Spinal cord (tissue), 10 donors: ENCODE measurements around the gene PSTPIP1. TPM values are rescaled to one million over a fixed set of nuclear protein-coding genes. Genes with fewer than 3 reads are reported as not detected.

Source experiments
- DNase-seq, 6 donors: peaks; one replicate each; pipeline versions ENCODE4 v3.0.0 to v3.0.0-alpha.2; 2013 to 2015; ENCODE audit warnings: low spot score in 6 of 6, low read depth in 4 of 6
- H3K27ac ChIP-seq: one replicate; pipeline ENCODE4 v1.5.1; 2013; ENCODE audit warnings: low read depth, low read length, control low read depth
- H3K27me3 ChIP-seq: one replicate; pipeline ENCODE4 v1.6.1; 2013; ENCODE audit warnings: low read length; ENCODE audit not compliant: control insufficient read depth, insufficient read depth
- H3K36me3 ChIP-seq: one replicate; pipeline ENCODE4 v1.6.1; 2013; ENCODE audit warnings: low read length; ENCODE audit not compliant: control insufficient read depth, insufficient read depth
- H3K4me1 ChIP-seq: one replicate; pipeline ENCODE4 v1.6.1; 2013; ENCODE audit warnings: low read length; ENCODE audit not compliant: control insufficient read depth, insufficient read depth
- H3K4me3 ChIP-seq: one replicate; pipeline ENCODE4 v1.5.1; 2013; ENCODE audit warnings: low read depth, low read length, control low read depth
- H3K9me3 ChIP-seq: one replicate; pipeline ENCODE4 v1.6.1; 2013; ENCODE audit warnings: low read length; ENCODE audit not compliant: control insufficient read depth, insufficient read depth
- WGBS: methylation state at CpG from one replicate; pipeline ENCODE4 v1.1.5; 2013; ENCODE audit warnings: missing lambda C conversion rate; ENCODE audit not compliant: insufficient coverage; 5-methylcytosine and 5-hydroxymethylcytosine counted together
- polyA plus RNA-seq, 2 donors: library from polyadenylated mRNA; unstranded; fragments of 120-200 nt; gene quantifications; one replicate each; pipeline ENCODE4 v1.2.1, GENCODE V29; 2013; ENCODE audit not compliant: insufficient read length in 2 of 2
- total RNA-seq, 2 donors: library from RNA; depleted of rRNA in 1 of 2; stranded (reverse); fragments of 120-200 nt in 1 of 2; fragments of >200 nt in 1 of 2; gene quantifications; one replicate each; pipeline versions ENCODE4 v1.2.3 to v1.2.4, GENCODE V29; 2013 to 2014
- donor health status: healthy.

Gene PSTPIP1
- total and polyA plus RNA-seq, 4 donors, result 1.4 to 3.3 (median 1.7) TPM

GRCh38 chr15:76987896-76988860 is 6.7 kb upstream of the PSTPIP1 start:
- H3K27ac ChIP-seq, result no peak overlapping the region
- no peaks in the 10 kb centered on the region for H3K9me3 ChIP-seq
- WGBS, result 85% methylated on average over 10 of the region's 11 CpGs
- H3K4me3 ChIP-seq, result no peak overlapping the region
- peaks cover 24% of the 10 kb centered on the region for H3K4me1 ChIP-seq
- no peaks in the 10 kb centered on the region for H3K27me3 ChIP-seq
- H3K36me3 ChIP-seq, result no peaks in the 10 kb centered on the region
- no peak for DNase-seq

- Histone ChIP-seq H3K9me3 (no peaks in the 10 kb centered on the region), H3K27me3 (no peaks in the 10 kb centered on the region), H3K4me3 (no peak overlapping the region), H3K36me3 (no peaks in the 10 kb centered on the region), H3K27ac (no peak overlapping the region), H3K4me1 (peaks cover 20% of the 10 kb centered on the region)
- DNase-seq, result peak in 1 of 6 donors; percentile 42
- 70% methylated on average over 11 of the region's 12 CpGs for WGBS
Observed at GRCh38 chr15:76988867-76989780, 5.8 kb upstream of the PSTPIP1 start.

DNA sequence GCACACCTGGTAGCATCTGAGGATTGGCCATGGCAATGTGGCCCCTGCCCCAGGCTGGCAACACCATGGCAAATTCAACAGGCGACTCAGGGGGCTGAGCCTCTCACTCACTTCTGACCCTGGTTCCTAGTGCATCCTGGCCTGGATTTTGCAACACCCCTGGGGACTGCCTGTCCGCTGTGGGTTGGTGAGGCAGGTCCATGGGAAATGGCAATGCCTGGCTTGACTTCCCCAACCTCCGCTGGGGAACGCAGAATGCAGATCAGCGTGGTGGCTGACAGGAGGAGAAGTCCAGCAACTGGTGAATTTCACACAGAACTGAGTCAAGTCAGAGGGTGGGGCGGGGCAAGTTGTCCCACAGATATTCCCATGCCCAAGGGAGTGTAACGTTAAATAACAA is 3.9 kb upstream of the PSTPIP1 start:
- WGBS, result 91% methylated on average over 4 of the region's 7 CpGs
- no peak overlapping the region for H3K4me3 ChIP-seq
- H3K27me3 ChIP-seq, result no peaks in the 10 kb centered on the region
- H3K4me1 ChIP-seq, result peaks cover 35% of the 10 kb centered on the region
- no peaks in the 10 kb centered on the region for H3K36me3 ChIP-seq
- no peak overlapping the region for H3K27ac ChIP-seq
- DNase-seq, result no peak
- H3K9me3 ChIP-seq, result no peaks in the 10 kb centered on the region

DNA sequence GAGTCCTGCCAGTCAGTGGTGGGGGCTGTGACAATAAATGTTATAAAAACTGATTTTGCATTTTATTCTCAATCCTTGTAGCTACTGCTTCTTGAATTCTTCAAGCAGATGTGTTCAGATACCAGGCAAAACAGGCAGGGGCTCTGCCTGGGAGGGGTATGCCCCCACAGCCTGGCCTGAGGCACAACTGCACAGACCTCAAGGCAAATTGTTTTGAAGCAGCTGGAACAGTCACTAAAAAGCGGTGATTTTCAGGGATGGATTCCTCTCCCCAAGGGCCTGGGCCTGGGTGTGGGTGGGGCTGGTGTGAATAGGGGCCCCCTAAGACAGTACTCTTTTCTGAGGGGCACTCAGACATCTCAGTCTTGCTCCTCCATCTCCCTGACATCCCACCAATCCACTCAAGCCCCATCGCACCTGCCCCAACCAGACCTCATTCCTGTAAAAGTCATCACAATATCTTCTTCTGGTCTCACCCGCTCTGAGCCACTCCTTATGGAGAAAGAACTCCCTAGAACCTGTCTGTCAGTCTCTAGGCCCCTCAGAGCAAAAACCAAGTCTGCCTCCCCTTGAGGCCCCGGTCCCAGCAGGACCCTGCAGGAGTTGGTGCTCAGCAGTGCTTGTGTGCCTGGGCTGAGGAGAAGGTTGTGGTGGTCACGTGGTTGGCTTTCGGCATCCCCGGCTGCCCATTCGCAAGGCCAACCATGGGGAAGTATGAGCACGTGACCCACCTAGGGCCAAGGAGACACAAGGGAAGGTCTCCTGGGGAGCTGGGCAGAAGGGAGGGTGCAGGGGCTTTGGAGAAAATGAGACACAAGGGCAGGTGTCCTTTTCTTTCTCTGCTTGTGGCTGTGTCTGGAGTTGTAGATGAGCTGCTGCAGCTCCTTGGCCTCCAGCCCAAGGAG is 2.9 kb upstream of the PSTPIP1 start:
- Histone ChIP-seq H3K4me1 (peaks cover 44% of the 10 kb centered on the region), H3K4me3 (no peak overlapping the region), H3K9me3 (no peaks in the 10 kb centered on the region), H3K27ac (no peak overlapping the region), H3K27me3 (no peaks in the 10 kb centered on the region), H3K36me3 (no peaks in the 10 kb centered on the region)
- DNase-seq, result no peak
- WGBS, result 89% methylated on average over 9 of the region's 9 CpGs

DNA sequence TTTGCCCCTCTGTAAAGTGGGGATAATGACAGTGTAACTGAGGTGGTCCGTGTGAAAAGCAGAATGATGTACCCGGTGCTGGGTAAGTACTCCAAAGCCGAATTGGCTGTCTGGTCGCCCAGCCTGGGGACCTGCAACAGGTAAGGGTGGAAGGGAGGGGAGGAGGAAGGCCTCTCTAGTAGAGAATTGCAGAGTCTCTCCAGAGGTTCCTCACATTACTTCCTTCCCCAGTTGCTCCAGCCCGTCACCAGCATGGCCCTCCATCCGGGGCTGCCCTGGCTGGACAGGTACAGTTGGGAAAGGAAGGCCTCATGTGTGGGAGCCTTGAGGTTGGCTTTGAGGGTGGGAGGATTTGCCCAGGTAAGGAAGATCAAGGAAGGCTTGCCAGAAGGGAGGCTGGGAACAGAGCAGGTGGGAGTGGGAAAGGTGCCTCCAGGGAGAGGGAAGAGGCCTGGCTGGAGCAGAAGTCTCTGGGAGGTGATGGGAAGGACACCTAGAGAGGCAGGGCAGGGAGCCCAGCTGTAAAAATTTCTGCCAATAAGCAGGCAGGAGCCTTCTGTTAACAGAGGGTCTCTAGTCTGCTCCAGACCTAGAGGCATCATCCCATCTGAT is 1.7 kb upstream of the PSTPIP1 start:
- DNase-seq, result no peak
- Histone ChIP-seq H3K4me1 (peaks cover 43% of the 10 kb centered on the region), H3K9me3 (no peaks in the 10 kb centered on the region), H3K27ac (no peak overlapping the region), H3K4me3 (no peak overlapping the region), H3K27me3 (no peaks in the 10 kb centered on the region), H3K36me3 (no peaks in the 10 kb centered on the region)
- WGBS, result 100% methylated on average over 1 of the region's 6 CpGs

- no peak overlapping the region for H3K27ac ChIP-seq
- H3K4me3 ChIP-seq, result no peak overlapping the region
- no peaks in the 10 kb centered on the region for H3K27me3 ChIP-seq
- no peaks in the 10 kb centered on the region for H3K36me3 ChIP-seq
- H3K9me3 ChIP-seq, result no peaks in the 10 kb centered on the region
- WGBS, result 86% methylated on average over 6 of the region's 8 CpGs
- peaks cover 35% of the 10 kb centered on the region for H3K4me1 ChIP-seq
- no peak for DNase-seq
Observed at GRCh38 chr15:76994001-76994400, 925 bp upstream of the PSTPIP1 start.

DNA sequence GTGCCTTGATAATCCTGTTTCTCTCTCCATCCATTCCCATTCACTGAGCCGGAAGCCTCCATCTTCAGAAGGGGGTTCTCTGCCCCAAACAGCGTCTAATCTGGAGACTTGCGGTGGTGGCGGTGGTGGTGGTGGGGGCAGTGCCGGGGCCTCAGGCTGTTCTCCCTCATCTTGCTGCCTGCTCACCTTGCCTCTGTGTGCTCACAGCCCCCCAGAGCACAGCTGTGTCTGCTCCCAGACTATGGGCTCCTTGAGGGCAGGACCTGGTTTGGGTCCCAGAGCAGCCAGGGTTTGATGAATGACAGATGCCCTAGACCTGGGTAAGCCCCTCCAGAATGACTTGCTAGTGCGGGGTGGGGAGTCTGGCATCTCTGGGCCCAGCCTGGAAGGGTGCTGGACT is 430 bp upstream of the PSTPIP1 start:
- WGBS, result 100% methylated on average over 6 of the region's 6 CpGs
- DNase-seq, result no peak
- H3K4me3 ChIP-seq, result no peak overlapping the region
- H3K27me3 ChIP-seq, result no peaks in the 10 kb centered on the region
- H3K27ac ChIP-seq, result no peak overlapping the region
- H3K36me3 ChIP-seq, result no peaks in the 10 kb centered on the region
- peaks cover 31% of the 10 kb centered on the region for H3K4me1 ChIP-seq
- no peaks in the 10 kb centered on the region for H3K9me3 ChIP-seq

- peaks cover 31% of the 10 kb centered on the region for H3K4me1 ChIP-seq
- no peaks in the 10 kb centered on the region for H3K27me3 ChIP-seq
- WGBS, result 74% methylated on average over 9 of the region's 9 CpGs
- H3K9me3 ChIP-seq, result no peaks in the 10 kb centered on the region
- H3K36me3 ChIP-seq, result no peaks in the 10 kb centered on the region
- no peak for DNase-seq
- no peak overlapping the region for H3K27ac ChIP-seq
- H3K4me3 ChIP-seq, result no peak overlapping the region
Observed at GRCh38 chr15:76996076-76996525, 1.2 kb downstream of the PSTPIP1 start.
